ENCODE measurements around the gene HIVEP3.

DNA sequence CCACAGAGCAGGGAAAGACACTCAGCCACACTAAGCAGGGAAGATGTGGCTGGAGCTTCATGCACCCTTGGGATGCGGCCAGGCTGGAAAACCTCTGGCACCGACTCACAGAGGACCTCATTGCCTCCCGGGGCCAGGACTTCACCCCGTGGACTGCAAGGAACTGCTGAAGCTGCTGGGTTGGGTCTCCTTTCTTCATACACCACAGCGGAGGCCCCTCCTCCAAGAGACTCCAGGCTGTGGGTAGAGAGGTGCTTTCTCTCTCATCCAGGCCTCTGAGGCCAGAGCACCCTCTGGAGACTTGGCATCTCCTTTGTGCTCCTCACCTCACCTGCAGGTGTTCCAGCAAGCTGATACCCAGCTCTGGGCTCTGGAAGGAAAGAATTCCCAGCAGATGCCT is 358.2 kb downstream of the HIVEP3 start:
- TF ChIP-seq EP300 (IDR thresholded peaks at IDR 0.05; ENCODE audit: borderline replicate concordance) (no peak), FOXM1 (IDR thresholded peaks at IDR 0.05; ENCODE audit: borderline replicate concordance, low read depth) (no peak), YY1 (IDR thresholded peaks at IDR 0.05; ENCODE audit: low read depth) (no peak), EGR1 (IDR thresholded peaks at IDR 0.05) (no peak), MAX (IDR thresholded peaks at IDR 0.05) (no peak), NFIC (IDR thresholded peaks at IDR 0.05) (no peak), RAD21 (IDR thresholded peaks at IDR 0.05; ENCODE audit: low read depth) (no peak)
- TF ChIP-seq, protein P1, sequence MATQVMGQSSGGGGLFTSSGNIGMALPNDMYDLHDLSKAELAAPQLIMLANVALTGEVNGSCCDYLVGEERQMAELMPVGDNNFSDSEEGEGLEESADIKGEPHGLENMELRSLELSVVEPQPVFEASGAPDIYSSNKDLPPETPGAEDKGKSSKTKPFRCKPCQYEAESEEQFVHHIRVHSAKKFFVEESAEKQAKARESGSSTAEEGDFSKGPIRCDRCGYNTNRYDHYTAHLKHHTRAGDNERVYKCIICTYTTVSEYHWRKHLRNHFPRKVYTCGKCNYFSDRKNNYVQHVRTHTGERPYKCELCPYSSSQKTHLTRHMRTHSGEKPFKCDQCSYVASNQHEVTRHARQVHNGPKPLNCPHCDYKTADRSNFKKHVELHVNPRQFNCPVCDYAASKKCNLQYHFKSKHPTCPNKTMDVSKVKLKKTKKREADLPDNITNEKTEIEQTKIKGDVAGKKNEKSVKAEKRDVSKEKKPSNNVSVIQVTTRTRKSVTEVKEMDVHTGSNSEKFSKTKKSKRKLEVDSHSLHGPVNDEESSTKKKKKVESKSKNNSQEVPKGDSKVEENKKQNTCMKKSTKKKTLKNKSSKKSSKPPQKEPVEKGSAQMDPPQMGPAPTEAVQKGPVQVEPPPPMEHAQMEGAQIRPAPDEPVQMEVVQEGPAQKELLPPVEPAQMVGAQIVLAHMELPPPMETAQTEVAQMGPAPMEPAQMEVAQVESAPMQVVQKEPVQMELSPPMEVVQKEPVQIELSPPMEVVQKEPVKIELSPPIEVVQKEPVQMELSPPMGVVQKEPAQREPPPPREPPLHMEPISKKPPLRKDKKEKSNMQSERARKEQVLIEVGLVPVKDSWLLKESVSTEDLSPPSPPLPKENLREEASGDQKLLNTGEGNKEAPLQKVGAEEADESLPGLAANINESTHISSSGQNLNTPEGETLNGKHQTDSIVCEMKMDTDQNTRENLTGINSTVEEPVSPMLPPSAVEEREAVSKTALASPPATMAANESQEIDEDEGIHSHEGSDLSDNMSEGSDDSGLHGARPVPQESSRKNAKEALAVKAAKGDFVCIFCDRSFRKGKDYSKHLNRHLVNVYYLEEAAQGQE (IDR thresholded peaks at IDR 0.05; ENCODE audit: low read depth), result no peak
